Measurements from ENCODE around the gene GPR132. TPM values are rescaled to one million over a fixed set of nuclear protein-coding genes. Genes with fewer than 3 reads are reported as not detected.

GPR132 gene
- total and polyA plus RNA-seq, 2 donors (not counting 1 experiment from before 2014, with no cell fraction given): 38.6 to 54.5 TPM

- no peaks in the 10 kb centered on the region for H3K9me3 ChIP-seq (ENCODE audit: control extremely low read depth in 1 of 3, control insufficient read depth in 2 of 3, insufficient read depth in 1 of 3, low read length in 2 of 3)
- 56% methylated on average over 18 of the region's 18 CpGs for WGBS (ENCODE audit: insufficient coverage)
- Mint-ChIP-seq H3K4me1 (peaks cover 80% of the 10 kb centered on the region), H3K27me3 (no peaks in the 10 kb centered on the region), H3K9me3 (ENCODE audit: insufficient read depth) (no peaks in the 10 kb centered on the region), H3K27ac (peak overlapping the region; percentile 98), H3K4me3 (peak overlapping the region; percentile 87)
- peaks cover 100% of the 10 kb centered on the region for H3K79me2 ChIP-seq (ENCODE audit: control insufficient read depth, insufficient read depth, low read length)
- H3K4me3 ChIP-seq (ENCODE audit: control extremely low read depth in 1 of 5, extremely low read depth in 1 of 5, insufficient read depth in 1 of 5, low read depth in 2 of 5, low read length in 4 of 5): no peak overlapping the region
- TF ChIP-seq, protein P1, sequence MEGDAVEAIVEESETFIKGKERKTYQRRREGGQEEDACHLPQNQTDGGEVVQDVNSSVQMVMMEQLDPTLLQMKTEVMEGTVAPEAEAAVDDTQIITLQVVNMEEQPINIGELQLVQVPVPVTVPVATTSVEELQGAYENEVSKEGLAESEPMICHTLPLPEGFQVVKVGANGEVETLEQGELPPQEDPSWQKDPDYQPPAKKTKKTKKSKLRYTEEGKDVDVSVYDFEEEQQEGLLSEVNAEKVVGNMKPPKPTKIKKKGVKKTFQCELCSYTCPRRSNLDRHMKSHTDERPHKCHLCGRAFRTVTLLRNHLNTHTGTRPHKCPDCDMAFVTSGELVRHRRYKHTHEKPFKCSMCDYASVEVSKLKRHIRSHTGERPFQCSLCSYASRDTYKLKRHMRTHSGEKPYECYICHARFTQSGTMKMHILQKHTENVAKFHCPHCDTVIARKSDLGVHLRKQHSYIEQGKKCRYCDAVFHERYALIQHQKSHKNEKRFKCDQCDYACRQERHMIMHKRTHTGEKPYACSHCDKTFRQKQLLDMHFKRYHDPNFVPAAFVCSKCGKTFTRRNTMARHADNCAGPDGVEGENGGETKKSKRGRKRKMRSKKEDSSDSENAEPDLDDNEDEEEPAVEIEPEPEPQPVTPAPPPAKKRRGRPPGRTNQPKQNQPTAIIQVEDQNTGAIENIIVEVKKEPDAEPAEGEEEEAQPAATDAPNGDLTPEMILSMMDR (IDR thresholded peaks at IDR 0.05): no peak
- TF ChIP-seq EZH2 (IDR thresholded peaks at IDR 0.05; ENCODE audit: borderline replicate concordance, insufficient read depth, low read depth, low read length, poor library complexity, severe bottlenecking): no peak
- DNase-seq (peak; percentile 55), ATAC-seq (ENCODE audit: low read depth) (no peak)
- H3K9ac ChIP-seq (ENCODE audit: low read length): peak overlapping the region; percentile 99
- H3K36me3 ChIP-seq (replicated peaks in 1 of 2; ENCODE audit: control extremely low read depth in 1 of 2, control insufficient read depth in 1 of 2, extremely low read depth in 1 of 2, insufficient read depth in 2 of 2, low read length in 1 of 2): no peaks in the 10 kb centered on the region
- peak overlapping the region; percentile 93 to 98 for H3K27ac ChIP-seq (ENCODE audit: low read length in 2 of 2)
- POLR2A ChIA-PET: interaction anchor here (0.7 kb wide), 1 partner anchor 416 kb away, joined by 5 read pairs; no protein-coding TSS in a partner anchor
- peaks cover 74 to 90% of the 10 kb centered on the region in 2 donors for H3K4me1 ChIP-seq (ENCODE audit: control insufficient read depth in 2 of 2, insufficient read depth in 2 of 2, low read length in 2 of 2)
- intact Hi-C loops (cut with micrococcal nuclease): loop anchor here (5.0 to 10.0 kb wide), 2 partner anchors 315 to 417 kb away; partner anchors contain the start of genes CRIP1 and SIVA1
- H4K20me1 ChIP-seq (ENCODE audit: control insufficient read depth, insufficient read depth, low read length, poor library complexity, severe bottlenecking): peaks cover 12% of the 10 kb centered on the region
- no peaks in the 10 kb centered on the region for H3K27me3 ChIP-seq (replicated peaks in 1 of 4; ENCODE audit: control extremely low read depth in 1 of 4, control insufficient read depth in 3 of 4, insufficient read depth in 4 of 4, low read length in 3 of 4)
- peak overlapping the region; percentile 61 for H2AFZ ChIP-seq (ENCODE audit: insufficient read depth, low read depth, low read length, poor library complexity, severe bottlenecking)
- CTCF ChIA-PET: interaction anchor here (0.6 to 11.9 kb wide), 5 partner anchors 7 to 26 kb away, joined by 3 to 192 read pairs (median 23); no protein-coding TSS in a partner anchor
- H3K4me2 ChIP-seq (replicated peaks; ENCODE audit: low read depth, low read length, poor library complexity, severe bottlenecking): peak overlapping the region; percentile 97
These were observed 2.1 kb upstream of the GPR132 start for GRCh38 chr14:105067140-105067968.
